GM19372 (cell line): ENCODE results near the gene FAM174C.
"Not testable (repeated sequence)": the region's sequence is repeated elsewhere in the genome, so short reads cannot be mapped to it uniquely, and the experiment has no call there.

ENCODE experiments used
- ATAC-seq: cut with Tn5 transposase; IDR thresholded peaks from one replicate; pipeline ENCODE4 v1.9.1; 2021; ENCODE audit warnings: mild to moderate bottlenecking, low read depth, moderate library complexity; ENCODE audit not compliant: unreplicated experiment

FAM174C gene

GRCh38 chr19:1295169-1296012 lies 20.1 kb downstream of the FAM174C start:
- no peak for ATAC-seq

- ATAC-seq: no peak
These were observed 20.7 kb downstream of the FAM174C start for GRCh38 chr19:1296078-1296477.

- no peak for ATAC-seq
These were observed 21.4 kb downstream of the FAM174C start for GRCh38 chr19:1296575-1297271.

- ATAC-seq: no peak
These were observed 22.9 kb downstream of the FAM174C start for GRCh38 chr19:1298235-1298634.

GRCh38 chr19:1299801-1300200 lies 24.5 kb downstream of the FAM174C start:
- ATAC-seq: no peak

GRCh38 chr19:1300744-1301490 lies 25.6 kb downstream of the FAM174C start:
- ATAC-seq: no peak

GRCh38 chr19:1302533-1303239 lies 27.4 kb downstream of the FAM174C start:
- ATAC-seq: no peak

- ATAC-seq: no peak
These were observed 29.0 kb downstream of the FAM174C start for GRCh38 chr19:1304197-1304924.

- ATAC-seq: not testable (repeated sequence)
These were observed 30.0 kb downstream of the FAM174C start for GRCh38 chr19:1305354-1305753.

GRCh38 chr19:1307320-1307719 lies 32.0 kb downstream of the FAM174C start:
- no peak for ATAC-seq

- ATAC-seq: no peak
These were observed 32.5 kb downstream of the FAM174C start for GRCh38 chr19:1307755-1308303.

GRCh38 chr19:1308718-1309117 lies 33.4 kb downstream of the FAM174C start:
- no peak for ATAC-seq

GRCh38 chr19:1309977-1310852 lies 34.9 kb downstream of the FAM174C start:
- ATAC-seq: no peak

- ATAC-seq: no peak
These were observed 35.5 kb downstream of the FAM174C start for GRCh38 chr19:1310853-1311180.

- no peak for ATAC-seq
These were observed 36.3 kb downstream of the FAM174C start for GRCh38 chr19:1311543-1312091.

GRCh38 chr19:1312767-1313694 lies 37.7 kb downstream of the FAM174C start:
- ATAC-seq: no peak
